MM.1S (cell line): ENCODE data around the gene CREB5.

ENCODE experiments used
- DNase-seq: peaks from one replicate; pipeline ENCODE4 v3.0.0-alpha.2; 2015
- H2AFZ ChIP-seq: fragments of 300-600 bp; sonication (generic); 2 replicates; pipeline ENCODE4 v1.6.0; 2016; ENCODE audit warnings: antibody characterized with exemption, low read length
- H3F3A ChIP-seq: fragments of 300-600 bp; sonication (generic); 2 replicates; pipeline ENCODE4 v1.6.1; 2016; ENCODE audit warnings: mild to moderate bottlenecking, antibody characterized with exemption, low read length, moderate library complexity, mixed read lengths; ENCODE audit not compliant: insufficient read depth
- H3K27ac ChIP-seq: fragments of 300-600 bp; sonication (generic); 2 replicates; pipeline ENCODE4 v1.5.1; 2016; ENCODE audit warnings: mild to moderate bottlenecking, low read length
- H3K27me3 ChIP-seq: fragments of 300-600 bp; sonication (generic); replicated peaks from 2 replicates; pipeline ENCODE4 v1.6.0; 2016; ENCODE audit warnings: low read length; ENCODE audit not compliant: insufficient read depth
- H3K36me3 ChIP-seq: fragments of 300-600 bp; sonication (generic); replicated peaks from 2 replicates; pipeline ENCODE4 v1.6.1; 2016; ENCODE audit warnings: mild to moderate bottlenecking, low read length, mixed read lengths; ENCODE audit not compliant: insufficient read depth
- H3K4me1 ChIP-seq: fragments of 300-600 bp; sonication (generic); 2 replicates; pipeline ENCODE4 v1.6.1; 2016; ENCODE audit warnings: low read length, mixed read lengths
- H3K4me2 ChIP-seq: fragments of 300-600 bp; sonication (generic); 2 replicates; pipeline ENCODE4 v1.6.0; 2016; ENCODE audit warnings: low read depth, low read length
- H3K4me3 ChIP-seq: fragments of 300-600 bp; sonication (generic); 2 replicates; pipeline ENCODE4 v1.5.1; 2016; ENCODE audit warnings: low read length, mixed read lengths
- H3K79me2 ChIP-seq: fragments of 300-600 bp; sonication (generic); 2 replicates; pipeline ENCODE4 v1.6.1; 2016; ENCODE audit warnings: mixed run types, low read length, mixed read lengths
- H3K9ac ChIP-seq: fragments of 300-600 bp; sonication (generic); 2 replicates; pipeline ENCODE4 v1.6.1; 2016; ENCODE audit warnings: low read length, mixed read lengths
- H3K9me2 ChIP-seq: fragments of 300-600 bp; sonication (generic); replicated peaks from 2 replicates; pipeline ENCODE4 v1.6.1; 2016; ENCODE audit warnings: mild to moderate bottlenecking, low read length, mixed read lengths; ENCODE audit not compliant: insufficient read depth
- H3K9me3 ChIP-seq: fragments of 300-600 bp; sonication (generic); replicated peaks from 2 replicates; pipeline ENCODE4 v1.6.1; 2016; ENCODE audit warnings: mild to moderate bottlenecking, low read length, mixed read lengths; ENCODE audit not compliant: insufficient read depth
- H4K20me1 ChIP-seq: fragments of 300-600 bp; sonication (generic); 2 replicates; pipeline ENCODE4 v1.6.1; 2016; ENCODE audit warnings: mild to moderate bottlenecking, low read length, moderate library complexity, mixed read lengths; ENCODE audit not compliant: insufficient read depth
- EZH2 ChIP-seq: fragments of 300-600 bp; sonication (generic); optimal IDR thresholded peaks from 2 replicates; pipeline ENCODE3; 2017; ENCODE audit warnings: low read depth, mild to moderate bottlenecking, antibody characterized with exemption, low read length, mixed read lengths
- EZH2phosphoT487 ChIP-seq: fragments of 300-600 bp; sonication (generic); IDR thresholded peaks from 2 replicates; pipeline ENCODE4 v1.6.1; 2018; ENCODE audit warnings: antibody characterized with exemption, low read length
- TF ChIP-seq, protein P1 (sequence below): fragments of 300-600 bp; sonication (generic); IDR thresholded peaks from 2 replicates; pipeline ENCODE4 v1.5.1; 2016; ENCODE audit warnings: antibody characterized with exemption, low read length, mixed read lengths

Gene CREB5

DNA sequence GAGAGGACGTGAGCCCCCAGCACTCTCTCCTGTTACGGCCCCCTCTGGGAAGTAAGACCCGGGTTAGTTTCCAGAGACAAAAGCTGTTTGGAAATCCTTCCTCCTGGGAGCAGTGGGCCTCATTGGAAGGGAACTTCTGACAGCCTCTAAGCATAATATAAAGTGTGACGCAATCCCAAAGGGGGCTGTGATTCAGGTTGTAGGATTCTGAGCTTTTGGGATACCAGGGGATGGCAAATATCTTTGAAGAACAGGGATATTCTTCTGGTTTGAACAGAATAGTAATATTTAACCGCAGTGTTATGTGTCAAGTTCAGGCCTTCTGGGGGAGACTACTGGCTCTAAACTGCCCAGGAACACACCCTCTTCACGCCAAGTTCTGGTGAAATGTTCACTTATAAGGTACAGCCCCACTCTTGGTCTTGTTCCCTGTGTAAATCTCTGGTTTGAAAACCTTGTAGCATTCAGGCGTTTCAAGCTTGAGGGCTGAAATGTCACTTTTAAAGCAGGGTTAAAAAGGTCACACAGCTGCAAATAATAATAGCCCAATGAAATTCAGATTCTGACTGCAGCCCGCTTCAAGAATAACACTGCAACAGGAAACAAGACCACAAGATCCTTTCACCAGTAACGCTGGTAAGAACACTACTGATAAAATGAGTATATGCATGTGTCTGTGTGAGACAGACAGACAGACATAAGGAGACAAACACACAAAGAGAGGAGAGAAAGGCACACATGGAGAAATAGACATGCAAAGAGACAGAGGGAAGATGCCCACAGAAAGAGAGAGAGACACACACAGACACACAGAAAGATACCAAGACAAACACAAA lies 69.0 kb downstream of the CREB5 start:
- H4K20me1 ChIP-seq: no peaks in the 10 kb centered on the region
- H3K9me2 ChIP-seq: no peaks in the 10 kb centered on the region
- no peaks in the 10 kb centered on the region for H3K9me3 ChIP-seq
- no peak overlapping the region for H3K27ac ChIP-seq
- no peaks in the 10 kb centered on the region for H3K36me3 ChIP-seq
- no peaks in the 10 kb centered on the region for H3F3A ChIP-seq
- H2AFZ ChIP-seq: no peak overlapping the region
- no peak overlapping the region for H3K4me3 ChIP-seq
- H3K79me2 ChIP-seq: no peaks in the 10 kb centered on the region
- H3K9ac ChIP-seq: no peak overlapping the region
- TF ChIP-seq EZH2phosphoT487 (no peak), EZH2 (no peak)
- TF ChIP-seq, protein P1, sequence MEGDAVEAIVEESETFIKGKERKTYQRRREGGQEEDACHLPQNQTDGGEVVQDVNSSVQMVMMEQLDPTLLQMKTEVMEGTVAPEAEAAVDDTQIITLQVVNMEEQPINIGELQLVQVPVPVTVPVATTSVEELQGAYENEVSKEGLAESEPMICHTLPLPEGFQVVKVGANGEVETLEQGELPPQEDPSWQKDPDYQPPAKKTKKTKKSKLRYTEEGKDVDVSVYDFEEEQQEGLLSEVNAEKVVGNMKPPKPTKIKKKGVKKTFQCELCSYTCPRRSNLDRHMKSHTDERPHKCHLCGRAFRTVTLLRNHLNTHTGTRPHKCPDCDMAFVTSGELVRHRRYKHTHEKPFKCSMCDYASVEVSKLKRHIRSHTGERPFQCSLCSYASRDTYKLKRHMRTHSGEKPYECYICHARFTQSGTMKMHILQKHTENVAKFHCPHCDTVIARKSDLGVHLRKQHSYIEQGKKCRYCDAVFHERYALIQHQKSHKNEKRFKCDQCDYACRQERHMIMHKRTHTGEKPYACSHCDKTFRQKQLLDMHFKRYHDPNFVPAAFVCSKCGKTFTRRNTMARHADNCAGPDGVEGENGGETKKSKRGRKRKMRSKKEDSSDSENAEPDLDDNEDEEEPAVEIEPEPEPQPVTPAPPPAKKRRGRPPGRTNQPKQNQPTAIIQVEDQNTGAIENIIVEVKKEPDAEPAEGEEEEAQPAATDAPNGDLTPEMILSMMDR: no peak
- H3K4me2 ChIP-seq: no peak overlapping the region
- no peaks in the 10 kb centered on the region for H3K4me1 ChIP-seq
- peak; percentile 47 for DNase-seq
- H3K27me3 ChIP-seq: no peaks in the 10 kb centered on the region

DNA sequence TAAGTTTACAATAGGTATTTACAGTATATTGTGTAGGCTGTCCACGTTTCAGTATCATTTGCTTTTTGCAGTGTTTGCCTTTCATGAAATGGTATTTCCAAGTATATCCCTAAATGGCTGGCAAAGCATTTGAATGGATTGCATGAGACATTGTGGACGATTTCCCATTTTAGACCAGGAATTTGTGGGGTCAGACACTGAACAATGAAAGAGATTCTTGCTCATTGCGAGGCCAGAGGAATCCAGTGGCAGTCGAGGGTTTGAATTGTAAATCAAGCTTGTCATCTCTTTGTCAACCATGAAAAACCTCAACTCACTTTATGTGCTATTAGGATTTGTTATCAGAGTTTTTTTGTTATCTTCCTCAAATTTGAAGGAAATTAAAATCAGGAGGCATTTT lies 70.8 kb downstream of the CREB5 start:
- no peaks in the 10 kb centered on the region for H3K79me2 ChIP-seq
- H3K9ac ChIP-seq: no peak overlapping the region
- H2AFZ ChIP-seq: no peak overlapping the region
- H3K9me3 ChIP-seq: no peaks in the 10 kb centered on the region
- H4K20me1 ChIP-seq: no peaks in the 10 kb centered on the region
- H3K27ac ChIP-seq: no peak overlapping the region
- no peaks in the 10 kb centered on the region for H3K36me3 ChIP-seq
- no peak for DNase-seq
- H3K4me1 ChIP-seq: no peaks in the 10 kb centered on the region
- H3K27me3 ChIP-seq: no peaks in the 10 kb centered on the region
- H3K9me2 ChIP-seq: no peaks in the 10 kb centered on the region
- H3K4me2 ChIP-seq: no peak overlapping the region
- no peak overlapping the region for H3K4me3 ChIP-seq
- H3F3A ChIP-seq: no peaks in the 10 kb centered on the region
- TF ChIP-seq, protein P1: no peak
- no peak for TF ChIP-seq EZH2phosphoT487
- TF ChIP-seq EZH2: no peak

GRCh38 chr7:28483908-28484605 lies 71.7 kb downstream of the CREB5 start:
- Histone ChIP-seq H3K9me2 (no peaks in the 10 kb centered on the region), H3K27ac (no peak overlapping the region), H3K9ac (no peak overlapping the region), H3K9me3 (no peaks in the 10 kb centered on the region), H4K20me1 (no peaks in the 10 kb centered on the region), H3K4me3 (no peak overlapping the region), H3K4me1 (no peaks in the 10 kb centered on the region), H3K79me2 (no peaks in the 10 kb centered on the region), H3F3A (no peaks in the 10 kb centered on the region), H3K4me2 (no peak overlapping the region), H2AFZ (no peak overlapping the region), H3K36me3 (no peaks in the 10 kb centered on the region), H3K27me3 (no peaks in the 10 kb centered on the region)
- TF ChIP-seq, protein P1: no peak
- TF ChIP-seq EZH2phosphoT487 (no peak), EZH2 (no peak)
- no peak for DNase-seq
